Astrocyte (in vitro differentiated cells and primary cell): ENCODE results near the gene IMPDH2. TPM values are rescaled to one million over a fixed set of nuclear protein-coding genes. Genes with fewer than 3 reads are reported as not detected.
A peak's percentile ranks its signal among the peaks of the same experiment; 100 is the strongest.

Experiments used
- DNase-seq: peaks from one replicate; pipeline ENCODE4 v3.0.0-alpha.2; 2010; ENCODE audit warnings: low read depth
- FAIRE-seq: peaks from 2 replicates; lab custom pipeline; 2011; peaks lifted over from hg19 to GRCh38; lab: Jason Lieb, UNC
- H2AFZ ChIP-seq: 2 replicates; pipeline ENCODE4 v1.6.0; 2012; ENCODE audit warnings: low read depth, low read length, inconsistent platforms
- H3K27ac ChIP-seq: 2 replicates; pipeline ENCODE4 v1.5.1; 2011; ENCODE audit warnings: low read depth, low read length, inconsistent platforms
- H3K27me3 ChIP-seq: 2 replicates; pipeline ENCODE4 v1.6.0; 2011; ENCODE audit warnings: low read length, inconsistent platforms; ENCODE audit not compliant: insufficient read depth
- H3K36me3 ChIP-seq: 2 replicates; pipeline ENCODE4 v1.5.1; 2011; ENCODE audit warnings: low read length, inconsistent platforms; ENCODE audit not compliant: insufficient read depth
- H3K4me1 ChIP-seq: 2 replicates; pipeline ENCODE4 v1.5.1; 2011; ENCODE audit warnings: low read length, inconsistent platforms; ENCODE audit not compliant: insufficient read depth
- H3K4me2 ChIP-seq: 2 replicates; pipeline ENCODE4 v1.6.0; 2012; ENCODE audit warnings: low read length, inconsistent platforms
- H3K4me3 ChIP-seq: 2 replicates; pipeline ENCODE4 v1.5.1; 2011; ENCODE audit warnings: low read depth, mild to moderate bottlenecking, low read length, inconsistent platforms; ENCODE audit not compliant: insufficient read depth
- H3K79me2 ChIP-seq: 2 replicates; pipeline ENCODE4 v1.6.0; 2012; ENCODE audit warnings: mild to moderate bottlenecking, low read length, inconsistent platforms; ENCODE audit not compliant: insufficient read depth
- H3K9ac ChIP-seq: 2 replicates; pipeline ENCODE4 v1.6.0; 2012; ENCODE audit warnings: mild to moderate bottlenecking, low read length, inconsistent platforms
- H3K9me3 ChIP-seq: 2 replicates; pipeline ENCODE4 v1.5.1; 2012; ENCODE audit warnings: low read depth, mild to moderate bottlenecking, low read length, inconsistent platforms; ENCODE audit not compliant: insufficient read depth
- H4K20me1 ChIP-seq: 2 replicates; pipeline ENCODE4 v1.6.0; 2012; ENCODE audit warnings: low read length, inconsistent platforms; ENCODE audit not compliant: insufficient read depth
- H3K27ac Mint-ChIP-seq: one replicate; pipeline ENCODE4 v1.8.0; 2021; ENCODE audit warnings: mild to moderate bottlenecking, mixed read lengths; ENCODE audit not compliant: unreplicated experiment
- H3K27me3 Mint-ChIP-seq: one replicate; pipeline ENCODE4 v1.8.0; 2021; ENCODE audit warnings: low read depth, mixed read lengths; ENCODE audit not compliant: unreplicated experiment
- H3K36me3 Mint-ChIP-seq: one replicate; pipeline ENCODE4 v1.8.0; 2021; ENCODE audit warnings: low read depth, mixed read lengths; ENCODE audit not compliant: unreplicated experiment
- H3K4me1 Mint-ChIP-seq: one replicate; pipeline ENCODE4 v1.8.0; 2021; ENCODE audit warnings: low read depth, mixed read lengths; ENCODE audit not compliant: unreplicated experiment
- H3K4me3 Mint-ChIP-seq: one replicate; pipeline ENCODE4 v1.8.0; 2021; ENCODE audit warnings: mild to moderate bottlenecking, moderate library complexity, mixed read lengths; ENCODE audit not compliant: unreplicated experiment
- H3K9me3 Mint-ChIP-seq: one replicate; pipeline ENCODE4 v1.8.0; 2021; ENCODE audit warnings: mild to moderate bottlenecking, mixed read lengths; ENCODE audit not compliant: unreplicated experiment
- CTCF ChIP-seq: IDR thresholded peaks from 2 replicates; pipeline ENCODE4 v1.5.1; 2011; ENCODE audit warnings: low read depth, mild to moderate bottlenecking, inconsistent platforms, low read length, moderate library complexity; ENCODE audit not compliant: insufficient read depth
- EZH2 ChIP-seq: IDR thresholded peaks from 2 replicates; pipeline ENCODE4 v1.6.1; 2012; ENCODE audit warnings: mild to moderate bottlenecking, low read length, inconsistent platforms; ENCODE audit not compliant: insufficient read depth
- total RNA-seq: library from RNA; stranded (reverse); gene quantifications from 2 replicates; pipeline ENCODE4 v1.2.1, GENCODE V29; 2021

Gene IMPDH2
- total RNA-seq, 1 donor from 2014 or later, result 119 TPM

DNA sequence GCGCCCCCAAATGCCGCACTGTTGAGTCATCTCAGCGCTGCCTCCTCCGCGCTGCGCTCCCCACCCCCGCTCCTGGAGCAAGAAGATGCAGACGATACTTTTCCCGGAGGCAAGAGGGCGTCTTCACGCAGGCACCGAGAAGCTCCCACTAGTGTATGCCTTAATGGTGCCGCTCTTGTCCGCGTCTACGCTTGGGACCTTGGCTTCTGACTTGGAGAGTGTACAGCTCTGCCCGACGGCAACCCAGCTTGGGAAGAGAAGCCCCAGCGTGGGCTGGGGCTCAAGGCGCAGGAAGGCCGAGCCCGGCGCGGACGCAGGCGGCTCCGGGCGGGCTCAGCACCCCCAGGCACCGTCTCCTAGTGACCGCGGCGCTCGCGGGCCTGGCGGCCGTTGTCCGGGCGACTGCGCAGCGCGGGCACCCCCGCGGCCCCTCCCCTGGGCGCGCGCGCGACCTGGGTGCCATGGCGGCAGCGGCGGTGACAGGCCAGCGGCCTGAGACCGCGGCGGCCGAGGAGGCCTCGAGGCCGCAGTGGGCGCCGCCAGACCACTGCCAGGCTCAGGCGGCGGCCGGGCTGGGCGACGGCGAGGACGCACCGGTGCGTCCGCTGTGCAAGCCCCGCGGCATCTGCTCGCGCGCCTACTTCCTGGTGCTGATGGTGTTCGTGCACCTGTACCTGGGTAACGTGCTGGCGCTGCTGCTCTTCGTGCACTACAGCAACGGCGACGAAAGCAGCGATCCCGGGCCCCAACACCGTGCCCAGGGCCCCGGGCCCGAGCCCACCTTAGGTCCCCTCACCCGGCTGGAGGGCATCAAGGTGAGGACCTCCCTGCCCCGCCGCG, 39.2 kb downstream of the IMPDH2 start, which contains the start of gene P4HTM:
TSS of gene P4HTM (plus strand) at position 446 of the 840 bp plus-strand sequence. CDS start at position 462, 16 bp downstream.
- H3K27me3 Mint-ChIP-seq, result no peaks in the 10 kb centered on the region
- Histone ChIP-seq H3K9me3 (no peaks in the 10 kb centered on the region), H3K4me3 (peak within 1 kb of the TSS; percentile 69), H3K27me3 (no peaks in the 10 kb centered on the region), H3K4me1 (peaks cover 23% of the 10 kb centered on the region), H3K79me2 (peaks cover 30% of the 10 kb centered on the region), H3K36me3 (peaks cover 6% of the 10 kb centered on the region), H4K20me1 (peaks cover 12% of the 10 kb centered on the region), H3K9ac (peak within 1 kb of the TSS; percentile 78), H3K27ac (peak within 1 kb of the TSS; percentile 88), H2AFZ (peak within 1 kb of the TSS; percentile 69), H3K4me2 (peak within 1 kb of the TSS; percentile 84)
- H3K4me3 Mint-ChIP-seq, result peak within 1 kb of the TSS; percentile 89
- peaks cover 20% of the 10 kb centered on the region for H3K4me1 Mint-ChIP-seq
- H3K36me3 Mint-ChIP-seq, result peaks cover 8% of the 10 kb centered on the region
- no peaks in the 10 kb centered on the region for H3K9me3 Mint-ChIP-seq
- peak within 1 kb of the TSS; percentile 97 for H3K27ac Mint-ChIP-seq
- DNase-seq (peak; percentile 91), FAIRE-seq (peak; percentile 39)
- no peak for TF ChIP-seq EZH2
- TF ChIP-seq CTCF, result no peak

GRCh38 chr3:48989126-48989795, 39.9 kb downstream of the IMPDH2 start:
- Mint-ChIP-seq H3K4me1 (peaks cover 26% of the 10 kb centered on the region), H3K27ac (peak overlapping the region; percentile 97), H3K27me3 (no peaks in the 10 kb centered on the region), H3K9me3 (no peaks in the 10 kb centered on the region), H3K36me3 (peaks cover 8% of the 10 kb centered on the region), H3K4me3 (peak overlapping the region; percentile 87)
- FAIRE-seq (no peak), DNase-seq (no peak)
- H3K79me2 ChIP-seq, result peaks cover 25% of the 10 kb centered on the region
- TF ChIP-seq EZH2 (no peak), CTCF (no peak)
- peak overlapping the region; percentile 88 for H3K27ac ChIP-seq
- H3K4me3 ChIP-seq, result peak overlapping the region; percentile 69
- H3K4me1 ChIP-seq, result peaks cover 23% of the 10 kb centered on the region
- peaks cover 11% of the 10 kb centered on the region for H3K36me3 ChIP-seq
- H4K20me1 ChIP-seq, result peaks cover 17% of the 10 kb centered on the region
- H2AFZ ChIP-seq, result peak overlapping the region; percentile 69
- H3K9me3 ChIP-seq, result no peaks in the 10 kb centered on the region
- peak overlapping the region; percentile 78 for H3K9ac ChIP-seq
- peak overlapping the region; percentile 84 for H3K4me2 ChIP-seq
- no peaks in the 10 kb centered on the region for H3K27me3 ChIP-seq
